Epidermal melanocyte (primary cell): ENCODE measurements around the gene TBC1D9B.
"Not testable (repeated sequence)": the region's sequence is repeated elsewhere in the genome, so short reads cannot be mapped to it uniquely, and the experiment has no call there.

Experiments used
- DNase-seq: peaks from one replicate; pipeline ENCODE4 v3.0.0; 2011; ENCODE audit warnings: low spot score; ENCODE audit not compliant: insufficient read length

TBC1D9B gene

GRCh38 chr5:179839328-179840256 is 68.1 kb downstream of the TBC1D9B start:
- no peak for DNase-seq

DNA sequence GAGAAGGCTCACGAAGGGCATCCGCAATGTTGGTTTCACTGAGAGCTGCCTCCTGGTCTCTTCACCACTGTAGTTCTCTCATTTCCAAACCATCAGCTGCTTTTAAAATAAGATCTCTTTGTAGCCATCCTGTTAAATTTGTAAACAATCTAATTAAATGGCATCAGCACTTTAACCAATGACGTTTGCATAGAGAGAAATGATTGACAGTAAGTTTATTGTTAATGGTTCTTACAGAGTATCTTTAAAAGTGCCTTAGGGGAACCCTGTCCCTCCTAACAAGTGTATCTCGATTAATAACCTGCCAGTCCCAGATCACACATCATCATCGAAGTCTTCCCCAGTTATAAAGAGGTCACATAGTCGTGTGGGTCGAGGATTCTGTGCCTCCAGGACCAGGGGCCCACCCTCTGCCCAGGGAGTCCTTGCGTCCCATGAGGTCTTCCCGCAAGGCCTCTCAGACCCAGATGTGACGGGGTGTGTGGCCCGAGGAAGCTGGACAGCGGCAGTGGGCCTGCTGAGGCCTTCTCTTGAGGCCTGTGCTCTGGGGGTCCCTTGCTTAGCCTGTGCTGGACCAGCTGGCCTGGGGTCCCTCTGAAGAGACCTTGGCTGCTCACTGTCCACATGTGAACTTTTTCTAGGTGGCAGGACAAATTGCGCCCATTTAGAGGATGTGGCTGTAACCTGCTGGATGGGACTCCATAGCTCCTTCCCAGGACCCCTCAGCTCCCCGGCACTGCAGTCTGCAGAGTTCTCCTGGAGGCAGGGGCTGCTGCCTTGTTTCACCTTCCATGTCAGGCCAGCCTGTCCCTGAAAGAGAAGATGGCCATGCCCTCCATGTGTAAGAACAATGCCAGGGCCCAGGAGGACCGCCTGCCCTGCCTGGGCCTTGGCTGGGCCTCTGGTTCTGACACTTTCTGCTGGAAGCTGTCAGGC is 70.4 kb downstream of the TBC1D9B start:
- DNase-seq = no peak

- no peak for DNase-seq
Observed at GRCh38 chr5:179836225-179837019, 71.3 kb downstream of the TBC1D9B start.

DNA sequence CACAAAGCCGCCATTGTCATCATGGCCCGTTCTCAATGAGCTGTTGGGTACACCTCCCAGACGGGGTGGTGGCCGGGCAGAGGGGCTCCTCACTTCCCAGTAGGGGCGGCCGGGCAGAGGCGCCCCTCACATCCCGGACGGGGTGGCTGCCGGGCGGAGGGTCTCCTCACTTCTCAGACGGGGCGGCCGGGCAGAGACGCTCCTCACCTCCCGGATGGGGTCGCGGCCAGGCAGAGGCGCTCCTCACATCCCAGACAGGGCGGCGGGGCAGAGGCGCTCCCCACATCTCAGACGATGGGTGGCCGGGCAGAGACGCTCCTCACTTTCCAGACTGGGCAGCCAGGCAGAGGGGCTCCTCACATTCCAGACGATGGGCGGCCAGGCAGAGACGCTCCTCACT is 72.8 kb downstream of the TBC1D9B start:
- not testable (repeated sequence) for DNase-seq

- no peak for DNase-seq
Observed at GRCh38 chr5:179834120-179834519, 73.6 kb downstream of the TBC1D9B start.

DNA sequence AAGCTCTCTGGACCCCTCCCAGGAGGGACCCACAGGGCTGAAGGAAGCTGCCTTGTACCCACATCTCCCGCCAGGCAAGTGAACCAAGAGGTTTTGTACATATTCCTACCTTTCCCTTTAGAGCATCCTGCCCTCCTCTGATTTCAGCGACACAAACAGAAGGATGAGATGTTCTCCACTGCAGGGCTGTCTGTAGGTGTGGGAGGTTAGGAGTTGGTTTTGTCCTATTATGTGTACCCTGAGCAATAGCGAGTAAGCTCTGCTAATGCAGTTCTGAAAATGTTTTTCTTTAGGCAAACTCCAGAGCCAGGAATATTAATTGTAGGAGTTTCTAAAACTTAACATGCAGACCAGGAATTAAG is 74.0 kb downstream of the TBC1D9B start:
- DNase-seq = no peak

- DNase-seq = no peak
Observed at GRCh38 chr5:179833056-179833708, 74.5 kb downstream of the TBC1D9B start.

DNA sequence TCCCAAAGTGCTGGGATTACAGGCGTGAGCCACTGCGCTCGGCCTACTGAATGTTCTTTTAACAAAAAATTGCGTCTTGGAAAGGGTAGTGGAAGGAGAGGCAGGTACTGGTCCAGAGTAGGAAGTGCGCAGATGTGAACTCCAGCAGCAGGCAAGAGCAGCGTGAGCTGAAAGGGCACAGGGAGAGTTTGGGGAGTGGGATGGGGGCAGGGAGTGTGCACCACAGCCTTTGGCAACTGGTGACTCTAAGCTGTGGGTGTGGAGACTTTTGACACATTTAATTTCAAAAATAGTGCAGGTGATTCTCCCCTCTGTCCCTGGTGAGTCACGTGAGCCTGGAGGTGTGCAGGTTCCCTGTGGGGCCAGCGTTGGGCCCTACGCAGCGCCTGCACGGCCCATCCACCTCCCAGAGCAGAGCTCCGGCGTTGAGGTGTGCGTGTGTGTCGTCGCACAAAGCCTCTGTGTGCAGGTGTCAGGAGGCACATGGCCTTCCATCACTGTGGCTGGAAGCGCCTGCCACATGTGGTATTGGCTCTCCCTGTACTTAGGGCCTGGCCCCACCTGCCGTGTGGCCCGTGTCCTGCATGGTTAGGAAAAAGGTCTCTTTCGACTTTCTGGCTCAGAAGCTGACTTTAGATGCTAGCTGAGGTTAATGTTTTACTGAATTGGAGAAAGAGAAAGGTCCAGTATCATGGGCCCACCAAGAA is 75.5 kb downstream of the TBC1D9B start:
- DNase-seq = no peak

DNA sequence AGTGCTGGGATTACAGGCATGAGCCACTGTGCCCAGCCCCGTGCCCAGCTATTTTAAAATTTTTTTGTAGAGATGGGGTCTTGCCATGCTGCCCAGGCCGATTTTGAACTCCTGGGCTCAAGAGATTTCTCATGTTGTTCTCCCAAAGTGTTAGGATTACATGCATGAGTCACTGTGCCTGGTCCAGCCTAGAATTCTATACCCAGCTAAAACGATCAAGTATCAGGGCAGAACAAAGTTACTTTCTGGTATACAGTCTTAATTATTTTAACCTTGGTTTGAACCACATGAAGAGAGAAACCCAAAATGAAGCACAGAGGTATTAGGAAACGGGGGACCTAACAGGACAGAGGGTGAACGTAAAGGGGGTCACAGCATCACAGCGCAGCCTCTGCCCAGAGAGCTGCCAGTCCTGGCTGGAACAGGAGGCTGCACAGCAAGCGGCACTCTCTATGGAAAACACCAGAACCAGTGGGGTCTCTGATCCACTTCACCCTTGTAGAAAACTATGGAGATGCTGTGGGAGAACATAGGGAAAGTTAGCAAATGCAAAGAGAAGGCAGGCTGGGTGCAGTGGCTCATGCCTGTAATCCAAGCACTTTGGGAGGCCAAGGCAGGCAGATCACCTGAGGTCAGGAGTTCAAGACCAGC is 76.8 kb downstream of the TBC1D9B start:
- DNase-seq = no peak

DNA sequence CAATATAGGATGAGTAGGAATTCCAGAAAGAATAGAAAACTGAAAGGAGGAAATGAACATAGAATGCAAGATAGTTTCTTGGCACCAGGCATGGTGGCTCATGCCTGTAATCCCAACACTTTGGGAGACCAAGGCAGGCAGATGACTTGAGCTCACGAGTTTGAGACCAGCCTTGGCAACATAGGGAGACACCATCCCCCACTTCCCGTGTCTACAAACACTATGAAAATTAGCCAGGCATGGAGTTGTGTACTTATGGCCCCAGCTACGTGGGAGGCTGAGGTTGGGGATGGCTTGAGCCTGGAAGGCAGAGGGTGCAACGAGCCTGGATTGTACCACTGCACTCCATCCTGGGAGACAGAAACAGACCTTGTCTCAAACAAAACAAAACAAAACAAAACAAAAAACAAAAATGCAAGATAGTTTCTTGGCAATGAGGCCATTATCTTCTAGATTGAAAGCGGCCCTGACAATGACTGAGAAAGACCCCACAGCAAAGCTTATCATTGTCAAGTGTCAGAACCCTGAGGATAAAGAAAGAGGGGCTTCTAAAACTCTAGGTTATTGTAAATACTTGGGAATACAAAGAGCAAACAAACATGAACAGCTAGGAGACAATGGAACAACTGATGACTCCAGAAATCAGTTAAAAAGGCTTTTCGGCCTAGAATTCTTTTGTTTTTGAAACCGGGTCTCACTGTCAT is 77.8 kb downstream of the TBC1D9B start:
- DNase-seq = no peak

DNA sequence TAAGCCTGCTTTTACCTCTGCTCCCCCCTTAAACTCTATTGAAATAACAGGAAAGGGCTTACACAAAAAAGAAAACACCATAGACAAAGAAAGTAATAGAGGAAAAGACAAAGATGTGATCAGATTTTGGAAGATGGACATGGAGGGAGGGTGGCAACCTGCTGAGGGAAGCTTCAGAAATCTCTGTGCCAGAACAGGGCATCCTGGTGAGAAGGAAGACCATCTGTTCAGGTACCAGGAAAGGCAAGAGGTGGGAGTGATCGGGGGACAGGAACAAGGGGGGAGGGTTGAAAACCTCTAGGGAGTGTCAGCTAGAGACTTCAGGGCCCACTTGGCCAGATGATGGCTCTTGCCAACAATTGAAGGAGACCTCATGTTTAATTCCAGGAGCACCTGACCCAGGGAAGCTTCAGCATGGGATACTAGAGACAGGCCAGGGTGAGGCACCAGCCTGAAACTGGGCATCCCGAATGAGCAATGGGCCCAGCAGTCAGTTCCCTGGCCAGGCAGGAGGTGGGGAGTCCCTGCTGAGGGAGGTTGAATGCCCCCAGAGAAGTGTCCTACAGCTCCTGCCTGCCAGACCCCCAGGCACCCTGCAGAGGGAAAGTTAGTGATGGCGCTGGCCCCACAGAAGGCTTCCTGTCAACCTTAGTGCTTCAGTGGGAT is 78.8 kb downstream of the TBC1D9B start:
- no peak for DNase-seq

GRCh38 chr5:179827680-179828079 is 80.0 kb downstream of the TBC1D9B start:
- DNase-seq = no peak

- DNase-seq = no peak
Observed at GRCh38 chr5:179825655-179826182, 82.0 kb downstream of the TBC1D9B start.

DNA sequence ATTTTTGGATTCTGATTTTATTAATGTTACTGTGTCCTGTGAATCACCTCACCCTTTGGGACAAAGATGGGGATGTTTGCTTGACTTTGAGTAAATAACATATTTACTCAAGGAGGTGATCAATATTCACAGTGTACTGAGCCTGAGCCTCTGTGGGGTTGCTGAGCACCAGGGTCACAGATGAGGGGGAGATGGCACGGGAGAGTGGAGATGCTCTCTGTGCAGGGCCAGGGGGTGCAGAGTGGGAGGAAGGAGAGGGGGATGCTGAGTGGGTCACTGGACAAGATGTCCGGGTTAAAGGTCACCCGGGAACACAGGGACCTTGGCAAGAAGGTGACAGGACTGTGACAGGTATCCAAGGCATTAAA is 83.0 kb downstream of the TBC1D9B start:
- DNase-seq = no peak

- DNase-seq = no peak
Observed at GRCh38 chr5:179823937-179824744, 83.6 kb downstream of the TBC1D9B start.

DNA sequence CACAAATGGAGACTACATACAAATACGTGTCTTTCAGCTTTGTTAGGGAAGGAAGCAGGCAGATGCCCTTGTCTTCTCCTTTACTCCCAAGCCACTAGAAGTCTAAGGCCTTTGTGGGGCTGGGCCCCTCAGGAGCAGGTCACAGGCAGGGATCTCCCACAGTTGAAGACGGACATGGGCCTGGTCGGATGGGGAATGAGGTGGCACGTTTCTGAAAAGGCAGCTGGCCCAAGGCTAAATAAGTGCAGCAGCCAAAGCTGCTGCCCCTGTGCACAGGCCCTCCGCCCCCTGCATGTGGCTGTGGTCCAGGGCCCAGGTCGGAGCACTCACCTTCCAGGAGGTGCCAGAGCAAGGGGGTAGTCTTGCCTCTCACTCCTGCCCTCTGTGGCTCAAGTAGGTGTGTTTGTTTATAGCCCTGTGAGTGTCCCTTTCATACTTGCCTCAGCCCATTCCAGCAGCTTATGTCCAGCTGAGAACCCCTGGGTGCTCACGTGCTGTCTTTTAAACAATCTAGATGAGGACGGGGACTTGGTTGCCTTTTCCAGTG is 85.2 kb downstream of the TBC1D9B start:
- DNase-seq = no peak

- DNase-seq = no peak
Observed at GRCh38 chr5:179822059-179822432, 85.7 kb downstream of the TBC1D9B start.
